ENCODE data around the gene LPP. TPM values are rescaled to one million over a fixed set of nuclear protein-coding genes. Genes with fewer than 3 reads are reported as not detected.

LPP gene
- polyA plus RNA-seq, 3 donors: 14.1 to 23.2 (median 15.3) TPM

- Histone ChIP-seq H3K9ac (ENCODE audit: insufficient read depth, low read length, poor library complexity, severe bottlenecking) (peak overlapping the region; percentile 31), H3K27me3 (ENCODE audit: control insufficient read depth in 2 of 2, insufficient read depth in 2 of 2, low read length in 2 of 2) (no peaks in the 10 kb centered on the region), H3K79me2 (ENCODE audit: insufficient read depth, low read length) (peaks cover 4% of the 10 kb centered on the region), H3K36me3 (replicated peaks in 1 of 2; ENCODE audit: control insufficient read depth in 1 of 2, insufficient read depth in 2 of 2, low read length in 2 of 2) (no peaks in the 10 kb centered on the region), H4K20me1 (ENCODE audit: insufficient read depth, low read length) (no peaks in the 10 kb centered on the region), H2AFZ (ENCODE audit: insufficient read depth, low read depth, low read length, poor library complexity, severe bottlenecking) (no peak overlapping the region), H3K4me3 (replicated peaks in 1 of 3; ENCODE audit: low read depth in 2 of 3, low read length in 3 of 3) (peak overlapping the region in 1 of 3 experiments; percentile 33), H3K27ac (ENCODE audit: low read depth in 1 of 2, low read length in 2 of 2) (peak overlapping the region; percentile 79 to 82), H3K4me2 (replicated peaks; ENCODE audit: extremely low read depth, low read length, poor library complexity, severe bottlenecking) (peak overlapping the region; percentile 19), H3K9me3 (replicated peaks in 1 of 2; ENCODE audit: control insufficient read depth in 1 of 2, insufficient read depth in 1 of 2, low read length in 2 of 2) (no peaks in the 10 kb centered on the region), H3K4me1 (ENCODE audit: control insufficient read depth in 1 of 2, insufficient read depth in 2 of 2, low read length in 2 of 2) (peaks cover 72 to 85% of the 10 kb centered on the region in 2 donors)
- H3K9me3 Mint-ChIP-seq: peaks cover 0 to 6% (median 3%) of the 10 kb centered on the region in 7 donors
- peak; percentile 86 to 96 (median 96) for DNase-seq
- H3K36me3 Mint-ChIP-seq: peaks cover 8 to 11% of the 10 kb centered on the region in 2 donors
- H3K27ac Mint-ChIP-seq: peak overlapping the region; percentile 94 to 99 (median 96)
- H3K27me3 Mint-ChIP-seq (ENCODE audit: low read depth in 3 of 3): peaks cover 0 to 3% (median 0%) of the 10 kb centered on the region in 3 donors
- WGBS (ENCODE audit: insufficient coverage): no CpG with 5 or more reads among the region's 3 CpGs
- TF ChIP-seq, protein P1, sequence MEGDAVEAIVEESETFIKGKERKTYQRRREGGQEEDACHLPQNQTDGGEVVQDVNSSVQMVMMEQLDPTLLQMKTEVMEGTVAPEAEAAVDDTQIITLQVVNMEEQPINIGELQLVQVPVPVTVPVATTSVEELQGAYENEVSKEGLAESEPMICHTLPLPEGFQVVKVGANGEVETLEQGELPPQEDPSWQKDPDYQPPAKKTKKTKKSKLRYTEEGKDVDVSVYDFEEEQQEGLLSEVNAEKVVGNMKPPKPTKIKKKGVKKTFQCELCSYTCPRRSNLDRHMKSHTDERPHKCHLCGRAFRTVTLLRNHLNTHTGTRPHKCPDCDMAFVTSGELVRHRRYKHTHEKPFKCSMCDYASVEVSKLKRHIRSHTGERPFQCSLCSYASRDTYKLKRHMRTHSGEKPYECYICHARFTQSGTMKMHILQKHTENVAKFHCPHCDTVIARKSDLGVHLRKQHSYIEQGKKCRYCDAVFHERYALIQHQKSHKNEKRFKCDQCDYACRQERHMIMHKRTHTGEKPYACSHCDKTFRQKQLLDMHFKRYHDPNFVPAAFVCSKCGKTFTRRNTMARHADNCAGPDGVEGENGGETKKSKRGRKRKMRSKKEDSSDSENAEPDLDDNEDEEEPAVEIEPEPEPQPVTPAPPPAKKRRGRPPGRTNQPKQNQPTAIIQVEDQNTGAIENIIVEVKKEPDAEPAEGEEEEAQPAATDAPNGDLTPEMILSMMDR (IDR thresholded peaks at IDR 0.05): peak; percentile 57
- intact Hi-C loops (cut with micrococcal nuclease): loop anchor here in 1 of 2 donors (2.0 to 10.0 kb wide), 3 partner anchors 83 to 947 kb away; no protein-coding TSS in a partner anchor
- H3K4me1 Mint-ChIP-seq: peaks cover 81% of the 10 kb centered on the region
- H3K4me3 Mint-ChIP-seq: peak overlapping the region in 1 of 2 donors; percentile 11
Observed at GRCh38 chr3:188687389-188687788, 533.4 kb downstream of the LPP start.

GRCh38 chr3:188689101-188689574 lies 535.2 kb downstream of the LPP start:
- WGBS (ENCODE audit: insufficient coverage): 71% methylated on average over 1 of the region's 2 CpGs
- Histone ChIP-seq H3K79me2 (ENCODE audit: insufficient read depth, low read length) (peaks cover 4% of the 10 kb centered on the region), H3K27me3 (ENCODE audit: control insufficient read depth in 2 of 2, insufficient read depth in 2 of 2, low read length in 2 of 2) (no peaks in the 10 kb centered on the region), H4K20me1 (ENCODE audit: insufficient read depth, low read length) (no peaks in the 10 kb centered on the region), H3K9me3 (replicated peaks in 1 of 2; ENCODE audit: control insufficient read depth in 1 of 2, insufficient read depth in 1 of 2, low read length in 2 of 2) (no peaks in the 10 kb centered on the region), H3K36me3 (replicated peaks in 1 of 2; ENCODE audit: control insufficient read depth in 1 of 2, insufficient read depth in 2 of 2, low read length in 2 of 2) (no peaks in the 10 kb centered on the region), H3K4me1 (ENCODE audit: control insufficient read depth in 1 of 2, insufficient read depth in 2 of 2, low read length in 2 of 2) (peaks cover 66 to 68% of the 10 kb centered on the region in 2 donors), H2AFZ (ENCODE audit: insufficient read depth, low read depth, low read length, poor library complexity, severe bottlenecking) (no peak overlapping the region), H3K9ac (ENCODE audit: insufficient read depth, low read length, poor library complexity, severe bottlenecking) (peak overlapping the region; percentile 27), H3K27ac (ENCODE audit: low read depth in 1 of 2, low read length in 2 of 2) (peak overlapping the region; percentile 78 to 82), H3K4me3 (replicated peaks in 1 of 3; ENCODE audit: low read depth in 2 of 3, low read length in 3 of 3) (peak overlapping the region in 1 of 3 experiments; percentile 5), H3K4me2 (replicated peaks; ENCODE audit: extremely low read depth, low read length, poor library complexity, severe bottlenecking) (peak overlapping the region; percentile 2)
- TF ChIP-seq, protein P1 (IDR thresholded peaks at IDR 0.05): no peak
- H3K9me3 Mint-ChIP-seq: peaks cover 0 to 5% (median 3%) of the 10 kb centered on the region in 7 donors
- peaks cover 8 to 11% of the 10 kb centered on the region in 2 donors for H3K36me3 Mint-ChIP-seq
- peak overlapping the region in 1 of 2 donors; percentile 53 for H3K4me3 Mint-ChIP-seq
- H3K4me1 Mint-ChIP-seq: peaks cover 78% of the 10 kb centered on the region
- H3K27ac Mint-ChIP-seq: peak overlapping the region; percentile 94 to 99 (median 96)
- intact Hi-C loops (cut with micrococcal nuclease): loop anchor here in 1 of 2 donors (5.0 to 10.0 kb wide), 2 partner anchors 84 to 252 kb away; no protein-coding TSS in a partner anchor
- peaks cover 0 to 3% (median 0%) of the 10 kb centered on the region in 3 donors for H3K27me3 Mint-ChIP-seq (ENCODE audit: low read depth in 3 of 3)
- peak; percentile 52 to 89 (median 74) for DNase-seq

All from CD14-positive monocyte (primary cell).